ENCODE data around the gene CALU. TPM values are rescaled to one million over a fixed set of nuclear protein-coding genes. Genes with fewer than 3 reads are reported as not detected.

CALU gene
- total RNA-seq, 1 donor from 2014 or later, result 516 TPM

DNA sequence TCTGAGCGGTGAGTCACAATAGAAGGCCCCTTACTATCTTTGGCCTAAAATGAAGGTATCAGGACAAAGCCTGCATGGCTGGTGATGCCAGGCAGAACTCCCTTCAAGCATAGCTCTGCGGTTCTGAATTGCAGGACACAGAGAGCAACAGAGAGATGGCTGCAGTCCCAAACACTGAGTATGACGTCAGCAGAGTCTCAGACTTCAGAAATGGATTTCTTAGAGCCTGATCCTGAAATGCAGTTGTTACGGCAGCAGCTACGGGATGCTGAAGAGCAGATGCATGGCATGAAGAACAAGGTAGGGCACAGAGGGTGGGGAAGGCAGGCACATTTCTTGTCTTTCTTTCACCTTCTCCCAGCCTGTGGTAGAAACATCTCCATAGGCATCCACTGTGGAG lies 66.1 kb downstream of the CALU start:
- Mint-ChIP-seq H3K9me3 (ENCODE audit: unreplicated experiment) (no peaks in the 10 kb centered on the region), H3K36me3 (ENCODE audit: unreplicated experiment) (peaks cover 10% of the 10 kb centered on the region), H3K27me3 (ENCODE audit: unreplicated experiment) (no peaks in the 10 kb centered on the region), H3K27ac (ENCODE audit: unreplicated experiment) (no peak overlapping the region), H3K4me1 (ENCODE audit: unreplicated experiment) (no peaks in the 10 kb centered on the region), H3K4me3 (ENCODE audit: unreplicated experiment) (no peak overlapping the region)
- TF ChIP-seq, protein P1, sequence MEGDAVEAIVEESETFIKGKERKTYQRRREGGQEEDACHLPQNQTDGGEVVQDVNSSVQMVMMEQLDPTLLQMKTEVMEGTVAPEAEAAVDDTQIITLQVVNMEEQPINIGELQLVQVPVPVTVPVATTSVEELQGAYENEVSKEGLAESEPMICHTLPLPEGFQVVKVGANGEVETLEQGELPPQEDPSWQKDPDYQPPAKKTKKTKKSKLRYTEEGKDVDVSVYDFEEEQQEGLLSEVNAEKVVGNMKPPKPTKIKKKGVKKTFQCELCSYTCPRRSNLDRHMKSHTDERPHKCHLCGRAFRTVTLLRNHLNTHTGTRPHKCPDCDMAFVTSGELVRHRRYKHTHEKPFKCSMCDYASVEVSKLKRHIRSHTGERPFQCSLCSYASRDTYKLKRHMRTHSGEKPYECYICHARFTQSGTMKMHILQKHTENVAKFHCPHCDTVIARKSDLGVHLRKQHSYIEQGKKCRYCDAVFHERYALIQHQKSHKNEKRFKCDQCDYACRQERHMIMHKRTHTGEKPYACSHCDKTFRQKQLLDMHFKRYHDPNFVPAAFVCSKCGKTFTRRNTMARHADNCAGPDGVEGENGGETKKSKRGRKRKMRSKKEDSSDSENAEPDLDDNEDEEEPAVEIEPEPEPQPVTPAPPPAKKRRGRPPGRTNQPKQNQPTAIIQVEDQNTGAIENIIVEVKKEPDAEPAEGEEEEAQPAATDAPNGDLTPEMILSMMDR (IDR thresholded peaks at IDR 0.05), result no peak
- DNase-seq (ENCODE audit: extremely low spot score, unreplicated experiment), result no peak

- no peaks in the 10 kb centered on the region for H3K27me3 Mint-ChIP-seq (ENCODE audit: unreplicated experiment)
- no peak overlapping the region for H3K27ac Mint-ChIP-seq (ENCODE audit: unreplicated experiment)
- no peak overlapping the region for H3K4me3 Mint-ChIP-seq (ENCODE audit: unreplicated experiment)
- DNase-seq (ENCODE audit: extremely low spot score, unreplicated experiment), result no peak
- H3K9me3 Mint-ChIP-seq (ENCODE audit: unreplicated experiment), result no peaks in the 10 kb centered on the region
- no peaks in the 10 kb centered on the region for H3K4me1 Mint-ChIP-seq (ENCODE audit: unreplicated experiment)
- peaks cover 10% of the 10 kb centered on the region for H3K36me3 Mint-ChIP-seq (ENCODE audit: unreplicated experiment)
- TF ChIP-seq, protein P1 (IDR thresholded peaks at IDR 0.05), result no peak
These were observed 68.0 kb downstream of the CALU start for GRCh38 chr7:128807191-128807590.

DNA sequence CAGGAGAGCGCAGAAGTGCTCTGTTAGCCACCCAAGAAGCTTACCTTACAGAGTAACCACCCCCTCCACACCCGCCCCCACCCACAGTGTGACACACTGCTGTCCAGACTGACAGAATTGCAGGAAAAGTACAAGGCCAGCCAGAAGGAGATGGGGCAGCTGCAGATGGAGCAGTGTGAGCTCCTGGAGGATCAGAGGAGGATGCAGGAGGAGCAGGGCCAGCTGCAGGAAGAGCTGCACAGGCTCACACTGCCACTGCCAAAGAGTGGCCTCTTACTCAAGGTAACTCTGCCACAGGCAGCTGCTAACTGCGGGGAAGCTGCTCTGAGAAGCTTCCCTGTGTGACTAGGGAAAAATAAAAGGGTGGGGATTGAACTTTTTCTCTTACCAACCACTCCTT lies 70.2 kb downstream of the CALU start:
- H3K27me3 Mint-ChIP-seq (ENCODE audit: unreplicated experiment), result no peaks in the 10 kb centered on the region
- H3K4me1 Mint-ChIP-seq (ENCODE audit: unreplicated experiment), result no peaks in the 10 kb centered on the region
- TF ChIP-seq, protein P1 (IDR thresholded peaks at IDR 0.05), result no peak
- peaks cover 7% of the 10 kb centered on the region for H3K36me3 Mint-ChIP-seq (ENCODE audit: unreplicated experiment)
- H3K4me3 Mint-ChIP-seq (ENCODE audit: unreplicated experiment), result no peak overlapping the region
- H3K27ac Mint-ChIP-seq (ENCODE audit: unreplicated experiment), result no peak overlapping the region
- H3K9me3 Mint-ChIP-seq (ENCODE audit: unreplicated experiment), result no peaks in the 10 kb centered on the region
- DNase-seq (ENCODE audit: extremely low spot score, unreplicated experiment), result no peak

DNA sequence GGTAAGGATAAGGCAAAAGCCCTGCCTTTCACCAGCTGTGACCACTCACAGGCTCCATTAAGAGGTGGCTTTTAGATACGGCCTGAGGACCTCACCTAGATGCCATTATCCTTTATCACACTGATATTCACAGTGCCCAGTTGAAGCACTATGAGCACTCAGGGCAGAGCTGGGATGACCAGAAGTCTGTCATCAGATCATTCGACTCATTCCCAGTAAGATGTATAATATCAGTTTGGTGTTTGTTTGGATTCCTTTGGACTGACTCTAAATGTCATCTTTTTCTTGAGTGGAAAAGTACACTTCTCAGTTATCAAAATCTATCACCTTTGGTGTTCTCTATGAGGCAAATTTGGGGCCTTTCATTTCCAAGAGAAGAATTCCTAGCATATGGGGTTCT lies 71.3 kb downstream of the CALU start:
- Mint-ChIP-seq H3K4me1 (ENCODE audit: unreplicated experiment) (no peaks in the 10 kb centered on the region), H3K36me3 (ENCODE audit: unreplicated experiment) (peaks cover 7% of the 10 kb centered on the region), H3K4me3 (ENCODE audit: unreplicated experiment) (no peak overlapping the region), H3K9me3 (ENCODE audit: unreplicated experiment) (no peaks in the 10 kb centered on the region), H3K27me3 (ENCODE audit: unreplicated experiment) (peaks cover 6% of the 10 kb centered on the region), H3K27ac (ENCODE audit: unreplicated experiment) (no peak overlapping the region)
- DNase-seq (ENCODE audit: extremely low spot score, unreplicated experiment), result no peak
- TF ChIP-seq, protein P1 (IDR thresholded peaks at IDR 0.05), result no peak

DNA sequence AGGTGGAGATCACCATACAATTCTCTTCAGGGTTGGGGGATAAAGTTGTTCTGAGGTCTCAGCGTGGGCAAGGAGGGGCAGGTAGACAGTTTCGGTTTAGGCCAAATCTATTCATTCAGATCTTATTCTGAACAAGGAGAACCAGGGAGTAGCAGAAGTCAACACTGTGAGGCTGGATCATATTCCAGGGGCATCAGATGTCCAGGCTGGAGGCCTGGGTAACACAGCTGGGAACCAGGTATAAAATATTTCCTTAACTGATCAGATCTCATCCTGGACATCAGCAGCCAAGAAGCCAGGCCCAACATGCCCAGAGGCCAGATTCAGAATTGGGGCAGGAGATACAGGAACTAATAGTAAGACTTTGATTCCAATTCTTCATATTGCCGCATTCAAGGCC lies 71.8 kb downstream of the CALU start:
- no peak overlapping the region for H3K27ac Mint-ChIP-seq (ENCODE audit: unreplicated experiment)
- peaks cover 6% of the 10 kb centered on the region for H3K27me3 Mint-ChIP-seq (ENCODE audit: unreplicated experiment)
- DNase-seq (ENCODE audit: extremely low spot score, unreplicated experiment), result no peak
- no peaks in the 10 kb centered on the region for H3K9me3 Mint-ChIP-seq (ENCODE audit: unreplicated experiment)
- TF ChIP-seq, protein P1 (IDR thresholded peaks at IDR 0.05), result no peak
- peaks cover 6% of the 10 kb centered on the region for H3K36me3 Mint-ChIP-seq (ENCODE audit: unreplicated experiment)
- H3K4me3 Mint-ChIP-seq (ENCODE audit: unreplicated experiment), result no peak overlapping the region
- H3K4me1 Mint-ChIP-seq (ENCODE audit: unreplicated experiment), result no peaks in the 10 kb centered on the region
